Stimulated activated CD4-positive, alpha-beta T cell treated with anti-CD3 and anti-CD28 coated beads, Interleukin-12 subunit alpha, Interleukin-12 subunit beta, amount 100 ng/mL, for 48 hours (primary cell): ENCODE data around the gene KLF3.

Experiments used
- DNase-seq, 3 donors: peaks; one replicate each; pipeline ENCODE4 v3.0.0-alpha.2; 2020; ENCODE audit warnings: low read depth in 2 of 3, low spot score in 1 of 3

The KLF3 gene

DNA sequence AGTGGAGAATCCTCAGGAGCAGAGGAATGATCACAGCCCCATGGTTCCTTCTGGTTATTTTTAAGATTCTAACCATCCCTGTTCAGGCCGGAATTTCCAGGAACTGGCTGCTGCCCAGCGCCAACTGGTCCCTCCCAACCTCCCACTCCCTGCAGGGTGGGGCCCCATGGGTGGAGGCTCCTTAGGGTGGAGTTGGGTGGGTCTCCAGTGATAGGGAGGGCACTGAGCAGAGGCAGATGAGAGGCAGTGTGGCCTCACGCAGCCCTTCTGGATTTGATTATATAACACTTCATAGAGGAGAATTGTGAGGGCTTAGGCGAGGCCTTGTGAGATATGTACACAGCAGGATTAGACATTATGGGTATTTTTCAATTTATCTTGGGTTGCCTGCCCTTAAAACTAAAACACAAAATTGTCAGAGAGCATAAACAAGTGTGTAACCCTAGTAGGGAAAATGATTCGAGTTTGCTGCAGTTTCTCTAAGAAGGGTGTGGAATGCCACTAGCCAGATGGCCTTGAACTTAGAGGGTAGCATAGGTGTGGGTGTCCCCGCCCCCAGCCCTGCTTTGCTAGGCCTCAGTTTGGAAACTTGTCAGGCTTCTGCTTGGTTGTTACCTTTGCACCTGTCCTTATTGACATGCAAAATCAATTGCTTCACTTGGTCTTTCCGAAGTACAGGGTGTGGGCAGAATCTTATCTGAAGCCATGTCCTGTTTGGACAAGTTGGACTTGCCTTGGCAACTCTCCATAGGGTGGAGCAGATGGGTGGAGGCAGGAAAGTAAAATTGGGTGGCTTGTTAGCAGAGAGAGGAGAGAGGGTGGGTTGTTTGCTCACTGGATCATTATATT is 9.4 kb downstream of the KLF3 start:
- DNase-seq = no peak

DNA sequence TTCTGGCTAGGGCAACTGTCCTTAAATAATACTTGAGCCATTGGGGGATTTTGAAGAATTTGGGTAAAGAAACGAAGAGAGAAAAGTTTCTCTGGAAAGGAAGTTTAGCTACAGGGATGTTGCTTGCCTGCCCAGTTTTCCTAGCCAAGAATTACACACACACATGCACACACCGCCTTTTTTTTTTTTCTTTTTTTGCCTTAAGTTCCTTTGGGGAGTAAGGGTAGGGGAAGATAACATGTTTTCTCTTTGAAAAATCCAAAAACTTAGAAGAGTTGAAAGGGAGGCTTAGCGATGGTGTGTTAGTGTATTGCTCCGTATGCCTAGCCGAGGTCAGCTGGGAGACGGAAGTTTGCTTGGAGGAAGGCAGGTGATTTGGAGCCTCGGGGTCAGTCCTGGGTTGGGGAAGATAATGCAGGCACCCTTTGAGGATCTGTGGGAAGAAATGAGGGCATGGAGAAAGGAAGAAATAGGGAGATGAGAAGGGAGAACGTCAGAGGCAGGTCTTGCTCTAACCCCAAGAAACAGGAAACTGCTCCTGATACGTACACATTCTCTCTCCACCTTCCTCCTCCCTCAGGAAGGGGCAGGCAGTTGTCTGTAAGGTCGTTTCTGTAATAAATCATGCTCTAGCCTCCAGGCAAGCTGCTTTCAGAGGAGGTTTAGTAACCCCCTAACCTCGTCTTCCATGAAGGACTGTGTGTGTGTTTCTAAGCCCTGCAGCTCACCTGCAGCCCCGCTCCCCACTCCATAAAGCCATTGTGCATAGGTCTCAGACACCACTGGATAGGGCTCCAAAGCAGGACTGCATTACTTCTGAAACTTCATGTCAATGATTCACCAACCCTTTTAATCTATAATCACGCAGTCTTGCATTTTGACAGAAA is 10.5 kb downstream of the KLF3 start:
- no peak for DNase-seq

DNA sequence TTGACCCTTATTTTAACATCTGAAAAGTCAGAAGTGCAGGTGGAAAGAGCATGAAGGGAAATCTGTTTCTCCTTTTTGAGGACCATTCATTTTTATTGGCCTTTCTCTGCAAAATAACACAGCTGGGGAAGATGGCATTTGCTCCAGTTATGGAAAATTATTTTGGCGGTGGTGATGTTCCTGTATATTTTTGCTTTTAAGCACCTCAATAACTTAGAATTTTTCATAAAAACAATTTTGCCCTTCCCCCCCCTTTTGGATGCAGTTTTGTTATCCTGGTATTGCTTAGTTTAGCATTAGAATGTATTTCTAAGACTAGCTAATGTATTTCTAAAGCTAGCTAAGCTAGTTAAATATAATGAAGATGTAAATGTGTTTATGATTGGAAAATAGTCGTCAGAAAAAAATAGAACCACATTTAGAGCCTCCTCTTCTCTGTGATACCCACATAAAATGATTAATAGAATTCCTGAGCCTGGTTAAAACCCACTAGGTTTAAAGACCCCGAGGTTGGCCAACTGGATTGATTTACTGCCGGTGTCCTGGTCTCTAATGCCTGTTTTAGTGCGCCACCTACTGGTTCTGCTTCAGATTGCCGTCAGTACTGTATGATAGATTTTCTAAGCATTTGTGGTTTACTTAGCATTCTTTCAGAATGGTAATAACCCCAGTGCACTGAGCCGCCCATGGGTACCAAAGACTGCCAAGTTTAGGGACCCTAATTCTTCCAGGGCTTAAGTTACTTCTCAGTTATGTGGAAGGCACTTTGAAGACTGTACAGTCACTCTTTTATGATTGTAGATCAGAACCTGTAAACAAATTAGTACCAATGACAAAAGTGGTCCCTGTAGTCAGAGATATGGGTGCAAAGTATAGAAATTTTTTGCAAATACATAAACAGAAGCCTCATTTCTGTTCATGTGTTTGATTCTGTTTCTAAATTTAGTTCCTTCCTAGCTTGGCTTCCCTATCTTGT is 11.4 kb downstream of the KLF3 start:
- DNase-seq = peak; percentile 73 to 90 (median 74)

DNA sequence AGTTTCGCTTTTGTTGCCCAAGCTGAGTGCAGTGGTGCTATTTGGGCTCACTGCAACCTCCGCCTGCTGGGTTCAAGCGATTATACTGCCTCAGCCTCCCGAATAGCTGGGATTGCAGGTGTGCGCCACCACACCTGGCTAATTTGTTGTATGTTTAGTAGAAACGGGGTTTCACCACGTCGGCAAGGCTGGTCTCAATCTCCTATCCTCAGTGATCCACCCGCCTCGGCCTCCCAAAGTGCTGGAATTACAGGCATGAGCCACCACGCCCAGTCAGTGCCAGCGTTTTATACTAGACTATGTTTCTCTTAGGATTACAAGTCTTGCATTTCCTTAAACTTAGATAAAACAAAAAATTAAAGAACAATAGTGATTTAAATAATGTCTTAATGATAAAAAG is 13.0 kb downstream of the KLF3 start:
- DNase-seq = no peak

DNA sequence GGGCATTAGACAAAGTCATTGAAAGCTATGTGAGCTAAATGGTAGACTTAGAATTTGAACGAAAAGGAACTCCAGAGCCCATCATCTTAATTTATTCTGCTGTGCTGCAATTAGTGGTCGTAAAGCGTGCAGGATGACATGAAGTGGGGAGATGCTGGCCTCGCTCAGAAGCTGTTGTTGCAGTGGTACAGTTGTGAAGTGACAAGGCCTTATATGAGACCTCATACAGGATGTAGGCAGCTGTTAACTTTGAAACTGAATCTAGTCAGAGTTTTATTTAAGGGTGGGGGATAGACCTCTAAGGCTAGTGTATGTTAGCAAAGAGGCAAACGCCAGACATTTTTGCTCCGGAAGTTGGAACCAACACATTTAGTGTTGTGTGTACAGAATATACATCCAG is 13.4 kb downstream of the KLF3 start:
- no peak for DNase-seq

DNA sequence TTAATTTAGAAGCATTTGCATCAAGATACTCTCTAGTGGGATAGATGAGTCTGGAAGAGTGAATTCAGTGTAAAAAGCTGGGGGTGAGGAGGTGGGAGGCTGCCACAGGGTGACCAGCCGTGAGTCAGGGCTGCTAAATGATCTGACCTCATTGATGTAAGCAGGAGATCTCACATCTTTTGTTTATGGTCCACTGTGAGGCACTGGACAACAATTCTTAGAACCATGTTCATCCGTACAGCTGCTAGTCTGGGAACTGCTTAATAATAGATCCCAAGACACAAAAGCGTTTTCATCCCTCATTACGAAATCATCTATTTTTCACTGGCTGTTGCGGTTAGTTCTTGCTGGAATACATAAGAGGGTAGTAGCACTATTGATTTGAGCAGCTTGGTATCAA is 14.1 kb downstream of the KLF3 start:
- no peak for DNase-seq

DNA sequence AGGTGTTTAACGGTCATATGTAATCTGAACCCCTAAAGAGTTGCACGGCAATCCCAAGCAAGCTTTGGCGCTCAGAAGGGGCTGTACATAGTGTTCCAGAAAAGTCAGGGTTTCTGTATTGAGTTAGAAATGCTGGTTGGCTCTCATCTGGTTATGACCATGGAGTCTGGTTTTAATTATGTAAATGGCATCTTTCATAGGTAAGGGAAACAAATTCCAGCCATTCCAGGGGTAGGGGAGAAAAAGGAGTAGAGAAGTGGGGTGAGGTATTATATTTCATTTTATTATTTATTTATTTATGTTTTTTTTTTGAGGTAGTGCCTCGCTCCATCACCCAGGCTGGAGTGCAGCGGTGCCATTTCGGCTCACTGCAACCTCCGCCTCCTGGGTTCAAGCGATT is 15.9 kb downstream of the KLF3 start:
- no peak for DNase-seq

DNA sequence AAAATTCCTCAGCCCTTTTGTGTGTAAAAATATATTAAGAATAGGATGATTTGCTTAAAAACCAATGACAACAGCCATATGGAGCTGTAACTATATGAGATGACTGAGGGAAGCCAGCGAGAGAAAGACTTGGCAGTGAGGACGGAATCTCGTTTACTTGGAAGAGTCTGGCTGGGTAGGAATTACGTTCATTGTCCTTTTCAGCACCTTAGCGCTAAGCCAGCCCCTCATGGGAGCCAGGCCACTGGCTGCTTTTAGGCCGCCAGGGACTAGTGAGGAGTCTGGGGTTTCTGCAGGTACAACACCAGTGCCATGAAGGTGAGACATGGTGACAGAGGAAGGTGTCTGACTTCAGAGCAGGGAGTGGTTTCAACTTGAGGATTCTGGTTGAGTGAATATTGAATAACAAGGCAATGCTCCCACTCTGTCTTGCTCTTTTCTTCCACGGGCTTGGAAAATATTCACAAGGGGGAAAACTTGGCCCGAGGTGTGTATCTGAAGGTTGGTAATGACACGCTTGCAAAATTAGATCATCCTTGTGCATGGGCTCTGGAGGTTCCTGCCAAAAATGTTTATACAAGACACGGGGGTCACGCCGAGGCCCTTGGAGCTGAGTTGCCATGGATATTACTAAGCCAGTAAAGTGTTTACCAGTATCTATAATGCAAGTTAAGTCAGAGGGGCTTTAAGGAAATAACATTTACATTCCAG is 17.4 kb downstream of the KLF3 start:
- no peak for DNase-seq

DNA sequence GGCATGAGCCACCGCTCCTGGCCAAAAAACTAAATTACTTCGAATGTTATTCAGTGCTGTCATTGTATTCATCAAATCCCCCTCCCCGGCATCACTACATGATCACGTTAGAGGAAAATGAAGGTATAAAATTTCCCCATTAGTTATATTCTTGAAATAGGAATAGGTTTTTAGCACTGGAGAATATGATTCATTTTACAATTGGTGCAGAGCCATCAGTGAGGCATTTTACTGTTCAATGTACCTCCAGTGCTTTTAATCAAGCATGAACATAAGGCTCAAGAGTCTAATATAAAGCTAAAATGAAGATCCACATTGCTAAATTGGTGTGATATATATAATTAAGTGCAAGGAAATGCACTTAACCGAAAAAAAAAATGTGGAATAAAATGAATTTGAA is 18.3 kb downstream of the KLF3 start:
- no peak for DNase-seq

DNA sequence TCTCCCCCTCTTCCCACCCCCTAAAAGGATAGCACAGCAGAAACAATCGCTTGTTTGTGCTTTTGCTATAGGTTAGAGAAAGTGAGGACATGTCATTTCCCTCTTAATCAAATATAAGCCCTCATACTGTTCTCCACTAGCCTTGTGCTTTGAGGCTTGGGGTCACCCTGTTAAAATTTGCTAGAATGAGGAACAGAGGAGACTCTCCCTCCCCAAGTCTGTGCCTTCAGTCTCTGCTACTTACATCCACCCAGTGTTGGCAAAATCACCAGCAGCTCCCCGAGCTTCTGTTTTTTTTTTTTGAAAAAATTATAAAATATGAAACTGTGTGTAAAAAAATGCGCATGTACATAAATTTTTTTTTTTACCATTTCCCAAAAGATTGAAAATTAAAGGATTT is 19.3 kb downstream of the KLF3 start:
- no peak for DNase-seq

DNA sequence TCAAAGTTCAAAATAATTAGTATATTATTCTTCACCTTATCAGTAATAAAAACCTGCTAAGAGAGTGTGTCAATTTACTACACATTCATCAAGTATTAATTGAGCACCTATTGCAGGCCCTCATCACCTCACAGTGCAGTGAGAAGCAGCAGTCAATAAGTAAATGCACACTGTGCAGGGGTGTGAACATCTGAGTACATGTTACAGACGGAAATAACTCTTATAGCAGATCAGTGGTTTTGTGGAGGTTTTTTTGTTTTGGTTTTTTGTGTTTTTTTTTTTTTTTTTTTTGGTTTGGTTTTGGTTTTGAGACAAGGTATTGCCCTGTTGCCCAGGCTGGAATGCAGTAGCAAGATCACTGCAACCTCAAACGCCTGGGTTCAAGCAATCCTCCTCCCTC is 20.3 kb downstream of the KLF3 start:
- no peak for DNase-seq

DNA sequence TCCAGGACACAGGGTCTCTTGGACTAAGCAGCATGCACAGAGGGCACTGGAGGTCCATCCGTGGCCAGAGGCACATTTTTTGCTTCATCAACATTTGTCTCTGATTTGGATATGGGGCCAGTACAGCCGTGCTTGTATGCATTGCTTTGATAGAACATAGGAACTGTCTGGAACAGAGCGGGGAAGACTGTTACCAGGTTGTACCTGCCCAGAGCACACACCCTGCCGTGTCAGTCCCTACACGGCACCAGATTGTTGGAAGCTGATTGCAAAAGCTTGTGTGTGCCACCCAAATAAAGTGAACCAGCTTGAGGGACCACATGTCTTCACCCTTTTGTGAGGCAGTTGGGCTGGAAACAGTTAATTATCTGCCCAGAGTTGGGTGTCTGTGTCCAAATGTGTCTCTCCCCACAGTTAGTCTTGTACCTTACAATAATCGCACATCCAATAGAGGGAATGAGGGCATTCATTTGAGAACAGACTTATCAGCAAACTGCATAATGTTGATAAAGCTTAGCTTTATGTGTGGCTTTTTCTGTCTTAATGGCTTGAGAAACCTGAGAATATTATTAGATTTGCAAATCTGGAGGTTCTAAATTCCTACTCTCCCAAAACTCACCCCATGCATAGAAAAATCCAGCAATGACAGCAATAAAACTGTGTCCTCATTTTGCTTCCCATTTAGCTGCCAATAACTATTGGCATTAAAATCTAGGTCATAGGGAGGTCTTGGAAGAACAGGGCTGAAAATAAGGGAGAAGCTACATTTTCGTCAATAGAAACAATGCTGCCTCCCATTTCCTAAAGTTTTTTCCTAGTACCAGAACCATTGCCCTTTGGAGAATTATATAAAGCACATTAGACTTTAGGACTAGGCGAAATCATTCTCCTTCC is 21.2 kb downstream of the KLF3 start:
- no peak for DNase-seq

DNA sequence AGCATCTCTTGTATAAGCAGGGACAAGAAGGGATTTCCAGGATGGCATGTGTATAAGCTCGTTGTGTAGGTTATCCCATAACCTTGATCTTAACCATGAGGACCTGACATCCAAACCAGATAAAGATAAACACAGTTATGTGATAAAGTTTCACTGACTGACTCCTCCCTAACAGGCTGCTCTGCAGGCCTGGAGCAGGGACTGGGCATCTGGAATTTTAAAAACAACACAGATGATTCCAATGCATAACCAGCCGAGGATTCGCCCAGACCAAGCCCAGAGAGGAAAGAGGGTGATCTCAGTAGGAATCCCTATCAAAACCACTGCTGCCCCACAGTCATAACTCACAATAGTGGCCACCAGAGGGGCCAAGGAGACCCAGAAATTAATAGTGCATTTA is 22.7 kb downstream of the KLF3 start:
- DNase-seq = no peak

DNA sequence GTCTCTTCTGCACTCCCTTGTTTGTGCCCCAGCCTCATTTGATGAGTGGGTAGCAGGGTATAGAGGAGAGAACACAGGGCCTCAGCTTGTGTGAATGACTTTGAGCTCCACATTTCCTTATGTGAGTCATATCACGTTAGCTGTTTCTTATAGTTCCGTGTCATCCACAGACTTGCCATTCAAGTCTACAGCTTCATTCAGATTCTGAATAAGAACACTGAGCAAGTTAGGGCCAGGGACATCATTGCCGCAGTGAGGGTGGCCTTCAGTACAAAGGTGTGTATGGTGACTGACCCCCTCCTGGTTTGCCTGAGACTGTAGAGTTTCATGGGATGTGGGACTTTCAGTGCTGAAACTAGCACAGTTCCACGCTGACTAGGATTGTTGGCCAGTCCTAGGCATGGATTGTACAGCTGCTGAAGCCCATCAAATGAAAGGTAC is 23.6 kb downstream of the KLF3 start:
- no peak for DNase-seq

DNA sequence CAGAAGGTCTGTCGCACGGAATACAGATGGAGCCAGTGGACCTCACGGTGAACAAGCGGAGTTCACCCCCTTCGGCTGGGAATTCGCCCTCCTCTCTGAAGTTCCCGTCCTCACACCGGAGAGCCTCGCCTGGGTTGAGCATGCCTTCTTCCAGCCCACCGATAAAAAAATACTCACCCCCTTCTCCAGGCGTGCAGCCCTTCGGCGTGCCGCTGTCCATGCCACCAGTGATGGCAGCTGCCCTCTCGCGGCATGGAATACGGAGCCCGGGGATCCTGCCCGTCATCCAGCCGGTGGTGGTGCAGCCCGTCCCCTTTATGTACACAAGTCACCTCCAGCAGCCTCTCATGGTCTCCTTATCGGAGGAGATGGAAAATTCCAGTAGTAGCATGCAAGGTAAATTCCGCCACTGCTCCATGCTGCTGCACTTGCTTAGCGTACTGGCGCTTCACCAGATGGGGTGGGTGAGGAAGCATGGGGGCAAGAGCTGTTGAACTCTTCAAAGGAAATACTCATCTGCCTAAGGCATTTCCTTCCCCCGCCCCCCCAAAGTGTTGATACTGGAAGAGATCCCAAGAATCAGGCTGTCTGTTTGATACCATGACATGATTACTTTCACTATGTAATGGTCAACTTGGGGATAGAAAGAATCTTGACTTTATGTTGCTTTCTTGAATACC is 24.8 kb downstream of the KLF3 start:
- DNase-seq = no peak

DNA sequence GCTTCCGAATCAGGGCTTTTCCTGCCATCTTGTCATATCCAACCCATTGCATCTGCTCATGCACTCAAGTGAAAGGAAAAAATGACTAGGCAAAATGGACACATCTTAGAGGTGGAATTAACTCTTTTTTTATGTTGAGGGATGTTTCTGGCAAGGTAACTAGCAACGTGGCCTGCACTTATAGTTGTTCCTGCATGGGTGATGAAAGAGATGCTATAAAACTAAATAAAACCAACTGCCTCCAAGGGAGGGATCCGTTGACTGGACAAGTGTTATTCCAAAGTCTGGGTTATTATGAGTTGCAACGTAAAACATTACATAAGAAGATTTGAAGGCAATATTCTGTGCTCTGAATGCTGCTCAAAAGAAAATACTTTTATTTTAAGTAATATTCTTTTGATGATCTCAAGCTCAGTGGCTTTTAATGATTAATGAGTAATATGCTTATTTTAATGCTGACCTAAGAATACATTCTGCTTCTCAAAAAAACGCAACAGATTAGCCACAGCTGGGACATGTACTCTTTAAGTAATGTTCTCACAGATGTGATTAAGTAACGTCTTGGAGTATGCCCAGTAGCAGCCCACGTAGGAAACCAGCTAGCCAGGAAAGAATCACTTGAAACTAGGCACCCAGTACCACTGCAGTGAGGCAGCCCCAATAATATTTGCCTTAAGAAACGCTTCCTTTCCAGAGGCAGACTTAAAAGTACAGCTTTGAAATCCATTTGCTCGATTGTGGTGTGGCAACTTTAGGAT is 27.4 kb downstream of the KLF3 start:
- DNase-seq = no peak

DNA sequence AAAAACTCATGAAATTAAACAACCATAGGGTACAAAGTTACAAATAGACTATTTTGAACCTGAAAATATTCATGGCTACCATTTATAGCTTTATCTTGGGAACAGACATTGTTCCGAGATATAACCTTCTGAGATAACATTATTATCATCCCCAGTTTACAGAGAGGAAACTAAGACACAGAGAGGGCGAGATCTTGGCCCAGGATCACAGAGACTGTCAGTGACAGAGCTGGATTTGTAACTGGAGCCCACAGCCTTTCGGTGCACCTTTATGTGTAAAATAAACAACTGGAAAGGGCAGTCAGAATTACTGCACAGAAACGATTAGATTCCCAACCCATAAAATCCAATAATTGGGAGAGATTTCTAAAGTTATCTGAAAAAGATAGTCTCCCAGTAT is 28.4 kb downstream of the KLF3 start:
- no peak for DNase-seq

DNA sequence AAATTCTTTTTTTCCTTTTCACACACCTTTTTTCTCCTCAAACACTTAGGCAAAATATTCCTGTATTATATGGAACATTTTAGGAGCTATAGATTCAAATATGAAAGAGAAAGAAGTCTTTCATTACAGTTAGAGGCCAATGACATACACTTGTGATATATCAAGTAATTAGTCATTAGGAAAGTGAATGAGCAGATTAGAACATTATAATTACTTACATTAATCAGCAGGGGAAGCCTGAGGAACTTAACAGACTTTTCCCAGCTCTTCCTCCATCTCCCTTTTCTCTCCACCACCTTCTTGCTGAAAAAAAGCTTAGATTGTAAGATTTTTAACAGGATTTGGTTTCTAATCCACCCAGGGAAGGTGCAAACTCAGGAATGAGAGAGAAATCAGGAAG is 29.6 kb downstream of the KLF3 start:
- DNase-seq = no peak
